ENCODE data around the gene MRPL1. TPM values are rescaled to one million over a fixed set of nuclear protein-coding genes. Genes with fewer than 3 reads are reported as not detected.
"Not testable (repeated sequence)": the region's sequence is repeated elsewhere in the genome, so short reads cannot be mapped to it uniquely, and the experiment has no call there.

MRPL1 gene
- total RNA-seq, 1 experiment from 2014 or later: 42.0 TPM

DNA sequence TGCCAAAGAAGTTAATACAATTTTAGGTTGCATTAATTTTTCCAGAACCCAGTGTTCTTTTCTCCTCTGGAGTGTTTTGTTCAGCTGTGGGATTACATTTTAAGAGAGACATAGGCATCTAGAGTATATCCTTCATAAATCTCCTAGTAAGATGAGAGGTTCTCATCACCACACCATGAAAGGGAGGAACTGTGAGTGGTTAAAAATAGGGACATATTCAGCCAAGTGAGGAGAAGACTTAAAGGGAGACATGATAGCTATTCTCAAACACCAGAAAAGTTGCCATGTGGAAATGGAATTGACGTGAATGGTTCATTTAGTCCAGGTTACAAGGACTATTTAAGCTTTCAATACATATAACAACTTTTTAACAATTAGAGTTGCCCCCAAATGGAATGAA is 6.5 kb upstream of the MRPL1 start:
- TF ChIP-seq, protein P1, sequence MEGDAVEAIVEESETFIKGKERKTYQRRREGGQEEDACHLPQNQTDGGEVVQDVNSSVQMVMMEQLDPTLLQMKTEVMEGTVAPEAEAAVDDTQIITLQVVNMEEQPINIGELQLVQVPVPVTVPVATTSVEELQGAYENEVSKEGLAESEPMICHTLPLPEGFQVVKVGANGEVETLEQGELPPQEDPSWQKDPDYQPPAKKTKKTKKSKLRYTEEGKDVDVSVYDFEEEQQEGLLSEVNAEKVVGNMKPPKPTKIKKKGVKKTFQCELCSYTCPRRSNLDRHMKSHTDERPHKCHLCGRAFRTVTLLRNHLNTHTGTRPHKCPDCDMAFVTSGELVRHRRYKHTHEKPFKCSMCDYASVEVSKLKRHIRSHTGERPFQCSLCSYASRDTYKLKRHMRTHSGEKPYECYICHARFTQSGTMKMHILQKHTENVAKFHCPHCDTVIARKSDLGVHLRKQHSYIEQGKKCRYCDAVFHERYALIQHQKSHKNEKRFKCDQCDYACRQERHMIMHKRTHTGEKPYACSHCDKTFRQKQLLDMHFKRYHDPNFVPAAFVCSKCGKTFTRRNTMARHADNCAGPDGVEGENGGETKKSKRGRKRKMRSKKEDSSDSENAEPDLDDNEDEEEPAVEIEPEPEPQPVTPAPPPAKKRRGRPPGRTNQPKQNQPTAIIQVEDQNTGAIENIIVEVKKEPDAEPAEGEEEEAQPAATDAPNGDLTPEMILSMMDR (IDR thresholded peaks at IDR 0.05; ENCODE audit: insufficient read depth in 1 of 2, low read depth in 1 of 2, low read length in 1 of 2, severe bottlenecking in 1 of 2, unreplicated experiment in 1 of 2): no peak
- no peaks in the 10 kb centered on the region for H3K4me1 ChIP-seq
- Mint-ChIP-seq H3K9me3 (ENCODE audit: unreplicated experiment) (no peaks in the 10 kb centered on the region), H3K27ac (ENCODE audit: unreplicated experiment) (no peak overlapping the region), H3K4me3 (ENCODE audit: unreplicated experiment) (no peak overlapping the region), H3K36me3 (ENCODE audit: insufficient read depth, unreplicated experiment) (no peaks in the 10 kb centered on the region), H3K4me1 (ENCODE audit: low read depth, unreplicated experiment) (no peaks in the 10 kb centered on the region), H3K27me3 (ENCODE audit: insufficient read depth, unreplicated experiment) (no peaks in the 10 kb centered on the region)
- no TSS peak for BruUV-seq (replicated peaks)
- intact Hi-C loops (cut with micrococcal nuclease; ENCODE audit: unreplicated experiment): no loop called here
- CTCF ChIA-PET: interaction anchor here (0.6 kb wide), 1 partner anchor 489 kb away, joined by 3 read pairs; no protein-coding TSS in a partner anchor
- H3K27me3 ChIP-seq (replicated peaks; ENCODE audit: control insufficient read depth, insufficient read depth, low read length): no peaks in the 10 kb centered on the region
- H3K4me3 ChIP-seq (ENCODE audit: low read depth, low read length): no peak overlapping the region
- no peaks in the 10 kb centered on the region for H3K36me3 ChIP-seq (ENCODE audit: control insufficient read depth, insufficient read depth, low read length)
- POLR2A ChIA-PET: no interaction called here
- no peaks in the 10 kb centered on the region for H3K9me3 ChIP-seq
- no peak for DNase-seq

DNA sequence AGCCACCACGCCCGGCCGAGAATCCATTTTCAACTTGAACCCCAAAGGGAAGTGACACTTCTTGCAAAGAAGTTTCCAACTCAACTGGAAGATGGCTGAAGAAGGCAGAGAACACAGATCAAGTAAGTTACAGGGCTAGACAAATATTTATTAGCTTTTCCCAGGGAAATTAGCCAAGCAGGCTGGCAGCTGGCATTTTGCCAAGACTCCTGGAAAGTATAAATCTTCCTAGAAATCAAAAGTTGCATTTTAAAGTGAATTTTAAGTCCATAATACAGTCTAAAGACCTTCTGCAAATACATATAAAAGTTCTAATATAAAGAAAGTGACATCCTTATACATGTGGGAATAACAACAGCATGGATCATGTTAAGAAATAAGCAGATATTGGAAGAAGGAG is 3.4 kb upstream of the MRPL1 start:
- Histone ChIP-seq H3K27me3 (replicated peaks; ENCODE audit: control insufficient read depth, insufficient read depth, low read length) (no peaks in the 10 kb centered on the region), H3K4me3 (ENCODE audit: low read depth, low read length) (no peak overlapping the region), H3K36me3 (ENCODE audit: control insufficient read depth, insufficient read depth, low read length) (no peaks in the 10 kb centered on the region), H3K9me3 (no peaks in the 10 kb centered on the region), H3K4me1 (no peaks in the 10 kb centered on the region)
- no peak for DNase-seq
- intact Hi-C loops (cut with micrococcal nuclease; ENCODE audit: unreplicated experiment): no loop called here
- POLR2A ChIA-PET: no interaction called here
- TF ChIP-seq, protein P1 (IDR thresholded peaks at IDR 0.05; ENCODE audit: insufficient read depth in 1 of 2, low read depth in 1 of 2, low read length in 1 of 2, severe bottlenecking in 1 of 2, unreplicated experiment in 1 of 2): no peak
- Mint-ChIP-seq H3K27me3 (ENCODE audit: insufficient read depth, unreplicated experiment) (no peaks in the 10 kb centered on the region), H3K27ac (ENCODE audit: unreplicated experiment) (no peak overlapping the region), H3K4me1 (ENCODE audit: low read depth, unreplicated experiment) (no peaks in the 10 kb centered on the region), H3K36me3 (ENCODE audit: insufficient read depth, unreplicated experiment) (peaks cover 22% of the 10 kb centered on the region), H3K4me3 (ENCODE audit: unreplicated experiment) (no peak overlapping the region), H3K9me3 (ENCODE audit: unreplicated experiment) (no peaks in the 10 kb centered on the region)
- no TSS peak for BruUV-seq (replicated peaks)
- CTCF ChIA-PET: no interaction called here

DNA sequence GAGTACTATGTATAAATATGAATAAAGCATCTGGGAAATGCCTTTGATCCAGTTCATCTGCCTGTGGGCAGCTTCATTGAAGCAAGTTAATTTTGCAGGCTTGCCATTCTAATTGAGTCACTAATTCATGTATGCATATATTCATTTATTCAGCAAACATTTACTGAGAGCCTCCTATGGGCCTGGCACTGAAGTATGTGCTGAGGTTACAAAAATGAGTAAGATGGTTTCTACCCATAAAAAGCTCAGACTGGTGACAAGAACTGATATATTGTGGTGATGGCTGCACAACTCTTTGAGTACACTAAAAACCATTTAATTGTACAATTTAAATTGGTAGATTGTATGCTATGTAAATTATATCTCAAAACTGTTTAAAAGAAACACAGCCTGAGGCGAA is 1.1 kb upstream of the MRPL1 start:
- Mint-ChIP-seq H3K9me3 (ENCODE audit: unreplicated experiment) (no peaks in the 10 kb centered on the region), H3K27me3 (ENCODE audit: insufficient read depth, unreplicated experiment) (no peaks in the 10 kb centered on the region), H3K36me3 (ENCODE audit: insufficient read depth, unreplicated experiment) (peaks cover 33% of the 10 kb centered on the region), H3K4me1 (ENCODE audit: low read depth, unreplicated experiment) (peaks cover 4% of the 10 kb centered on the region), H3K27ac (ENCODE audit: unreplicated experiment) (peak overlapping the region; percentile 86), H3K4me3 (ENCODE audit: unreplicated experiment) (peak overlapping the region; percentile 80)
- TF ChIP-seq, protein P1 (IDR thresholded peaks at IDR 0.05; ENCODE audit: insufficient read depth in 1 of 2, low read depth in 1 of 2, low read length in 1 of 2, severe bottlenecking in 1 of 2, unreplicated experiment in 1 of 2): no peak
- H3K4me3 ChIP-seq (ENCODE audit: low read depth, low read length): peak overlapping the region; percentile 37
- H3K27me3 ChIP-seq (replicated peaks; ENCODE audit: control insufficient read depth, insufficient read depth, low read length): no peaks in the 10 kb centered on the region
- H3K9me3 ChIP-seq: no peaks in the 10 kb centered on the region
- H3K36me3 ChIP-seq (ENCODE audit: control insufficient read depth, insufficient read depth, low read length): no peaks in the 10 kb centered on the region
- intact Hi-C loops (cut with micrococcal nuclease; ENCODE audit: unreplicated experiment): loop anchor here (5.0 kb wide), 1 partner anchor 159 kb away; no protein-coding TSS in a partner anchor
- ChIA-PET CTCF (interaction anchor here (1.6 kb wide), 1 partner anchor 43 kb away, joined by 6 read pairs; no protein-coding TSS in a partner anchor), POLR2A (interaction anchor here (1.2 to 1.5 kb wide), 2 partner anchors 41 to 44 kb away, joined by 5 to 6 read pairs; no protein-coding TSS in a partner anchor)
- BruUV-seq (replicated peaks): no TSS peak
- DNase-seq: no peak
- H3K4me1 ChIP-seq: no peaks in the 10 kb centered on the region

DNA sequence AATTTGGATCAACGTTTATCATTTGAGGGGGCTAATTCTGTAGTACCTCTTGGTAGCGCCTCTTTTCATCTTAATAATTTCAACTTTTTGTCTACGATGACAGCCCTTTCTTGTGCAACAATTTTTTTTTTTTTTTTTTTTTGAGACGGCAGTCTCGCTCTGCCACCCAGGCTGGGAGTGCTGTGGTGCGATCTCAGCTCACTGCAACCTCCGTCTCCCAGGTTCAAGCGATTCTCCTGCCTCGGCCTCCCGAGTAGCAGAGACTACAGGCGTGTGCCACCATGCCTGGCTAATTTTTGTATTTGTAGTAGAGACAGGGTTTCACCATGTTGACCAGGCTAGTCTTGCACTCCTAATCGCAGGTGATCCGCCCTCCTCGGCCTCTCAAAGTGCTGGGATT is 711 bp downstream of the MRPL1 start:
- H3K27me3 Mint-ChIP-seq (ENCODE audit: insufficient read depth, unreplicated experiment); BruUV-seq (replicated peaks); H3K27me3 ChIP-seq (replicated peaks; ENCODE audit: control insufficient read depth, insufficient read depth, low read length); H3K9me3 ChIP-seq; H3K36me3 ChIP-seq (ENCODE audit: control insufficient read depth, insufficient read depth, low read length); H3K4me1 ChIP-seq; H3K4me1 Mint-ChIP-seq (ENCODE audit: low read depth, unreplicated experiment); H3K9me3 Mint-ChIP-seq (ENCODE audit: unreplicated experiment); CTCF ChIA-PET: not testable (repeated sequence)
- POLR2A ChIA-PET: interaction anchor here (0.6 kb wide), 1 partner anchor 45 kb away, joined by 5 read pairs; no protein-coding TSS in a partner anchor
- peak overlapping the region; percentile 80 for H3K4me3 Mint-ChIP-seq (ENCODE audit: unreplicated experiment)
- peaks cover 33% of the 10 kb centered on the region for H3K36me3 Mint-ChIP-seq (ENCODE audit: insufficient read depth, unreplicated experiment)
- intact Hi-C loops (cut with micrococcal nuclease; ENCODE audit: unreplicated experiment): loop anchor here (5.0 kb wide), 1 partner anchor 161 kb away; no protein-coding TSS in a partner anchor
- peak overlapping the region; percentile 86 for H3K27ac Mint-ChIP-seq (ENCODE audit: unreplicated experiment)
- H3K4me3 ChIP-seq (ENCODE audit: low read depth, low read length): peak overlapping the region; percentile 37
- peak in 1 of 2 experiments; percentile 7 for DNase-seq
